Keratinocyte (primary cell): Measurements from ENCODE around the gene AQP5. TPM values are rescaled to one million over a fixed set of nuclear protein-coding genes. Genes with fewer than 3 reads are reported as not detected.

Experiments used
- DNase-seq: peaks from one replicate; pipeline ENCODE4 v3.0.0-alpha.2; 2011; ENCODE audit warnings: low read depth, missing footprints, low spot score
- FAIRE-seq: peaks from 2 replicates; lab custom pipeline; 2011; peaks lifted over from hg19 to GRCh38; lab: Jason Lieb, UNC
- H2AFZ ChIP-seq: 2 replicates; pipeline ENCODE4 v1.6.0; 2012; ENCODE audit warnings: low read length, control low read depth, inconsistent platforms; ENCODE audit not compliant: control insufficient read depth
- H3K27ac ChIP-seq: 2 replicates; pipeline ENCODE4 v1.5.1; 2011; ENCODE audit warnings: low read length; ENCODE audit not compliant: control insufficient read depth, insufficient read depth
- H3K27me3 ChIP-seq: 3 replicates; pipeline ENCODE4 v1.6.0; 2011; ENCODE audit warnings: low read length; ENCODE audit not compliant: control insufficient read depth, insufficient read depth; ENCODE audit errors: extremely low read depth
- H3K36me3 ChIP-seq, 2 experiments: 2 replicates in 1 of 2; 3 replicates in 1 of 2; pipeline ENCODE4 v1.5.1; 2011; ENCODE audit warnings: low read length in 2 of 2, mild to moderate bottlenecking in 1 of 2; ENCODE audit not compliant: control insufficient read depth in 2 of 2, insufficient read depth in 2 of 2; ENCODE audit errors: extremely low read depth in 1 of 2
- H3K4me1 ChIP-seq: 3 replicates; pipeline ENCODE4 v1.5.1; 2011; ENCODE audit warnings: low read length; ENCODE audit not compliant: control insufficient read depth, insufficient read depth; ENCODE audit errors: extremely low read depth
- H3K4me2 ChIP-seq: 3 replicates; pipeline ENCODE4 v1.6.0; 2011; ENCODE audit warnings: low read depth, low read length; ENCODE audit not compliant: control insufficient read depth, insufficient read depth; ENCODE audit errors: extremely low read depth
- H3K4me3 ChIP-seq, 3 experiments: fragments of 200-600 bp in 1 of 3; sonication (generic) in 1 of 3; 2 replicates in 2 of 3; 3 replicates in 1 of 3; pipeline ENCODE4 v1.5.1; 2011 to 2016; ENCODE audit warnings: low read length in 3 of 3, mild to moderate bottlenecking in 3 of 3, control low read depth in 2 of 3, inconsistent platforms in 1 of 3, low read depth in 1 of 3, mixed read lengths in 1 of 3, mixed run types in 1 of 3, moderate library complexity in 1 of 3; ENCODE audit not compliant: control insufficient read depth in 2 of 3, insufficient read depth in 2 of 3; ENCODE audit errors: extremely low read depth in 1 of 3
- H3K79me2 ChIP-seq: 2 replicates; pipeline ENCODE4 v1.6.0; 2012; ENCODE audit warnings: low read length; ENCODE audit not compliant: control insufficient read depth, insufficient read depth
- H3K9ac ChIP-seq: 3 replicates; pipeline ENCODE4 v1.6.0; 2011; ENCODE audit warnings: low read length; ENCODE audit not compliant: control insufficient read depth, insufficient read depth; ENCODE audit errors: extremely low read depth
- H3K9me1 ChIP-seq: 3 replicates; pipeline ENCODE4 v1.6.0; 2011; ENCODE audit warnings: low read length; ENCODE audit not compliant: control insufficient read depth, insufficient read depth; ENCODE audit errors: extremely low read depth
- H3K9me3 ChIP-seq: 2 replicates; pipeline ENCODE4 v1.5.1; 2012; ENCODE audit warnings: low read depth, low read length; ENCODE audit not compliant: control insufficient read depth
- H4K20me1 ChIP-seq: 3 replicates; pipeline ENCODE4 v1.6.0; 2011; ENCODE audit warnings: low read length; ENCODE audit not compliant: control insufficient read depth, insufficient read depth; ENCODE audit errors: extremely low read depth
- CTCF ChIP-seq, 3 experiments: IDR thresholded peaks in 1 of 3; conservative IDR thresholded peaks in 1 of 3; optimal IDR thresholded peaks in 1 of 3; 2 replicates in 2 of 3; 3 replicates in 1 of 3; pipeline versions ENCODE3 to v1.5.1; 2011; ENCODE audit warnings: low read length in 3 of 3, mild to moderate bottlenecking in 3 of 3, moderate library complexity in 2 of 3, control low read depth in 1 of 3, inconsistent platforms in 1 of 3; ENCODE audit not compliant: insufficient read depth in 2 of 3; ENCODE audit errors: extremely low read depth in 1 of 3
- EZH2 ChIP-seq: IDR thresholded peaks from one replicate; pipeline ENCODE4 v1.6.1; 2012; ENCODE audit warnings: inconsistent platforms, mild to moderate bottlenecking, low read length, moderate library complexity
- dilution Hi-C: fragments of 300-500 bp; cut with MboI; formaldehyde crosslinking; loops from one replicate; pipeline ENCODE4 v1.7.0; 2020; ENCODE audit warnings: low sequenced_read_pairs; ENCODE audit not compliant: extremely low pct_ligation_motif_present
- polyA plus RNA-seq, 5 experiments: library from polyadenylated mRNA; depleted of rRNA in 3 of 5; stranded (reverse) in 3 of 5; stranded (forward) in 1 of 5; unstranded in 1 of 5; fragments of >200 nt; gene quantifications; 1 replicate in 1 of 5; 2 replicates in 3 of 5; 3 replicates in 1 of 5; pipeline versions ENCODE4 v1.2.1 to v1.2.3, GENCODE V29; 2011 to 2012; ENCODE audit warnings: missing spikeins in 2 of 5, low read depth in 1 of 5, low replicate concordance in 1 of 5

The AQP5 gene
- polyA plus RNA-seq, 1 donor (not counting 4 experiments of a cell fraction or from before 2014, with no cell fraction given): not detected

GRCh38 chr12:49968471-49968870 lies 6.8 kb downstream of the AQP5 start:
- Histone ChIP-seq H3K9me1 (no peaks in the 10 kb centered on the region), H3K4me3 (no peak overlapping the region), H3K9me3 (no peaks in the 10 kb centered on the region), H3K27ac (no peak overlapping the region), H3K27me3 (peaks cover 28% of the 10 kb centered on the region), H3K4me2 (no peak overlapping the region), H3K79me2 (no peaks in the 10 kb centered on the region), H3K36me3 (no peaks in the 10 kb centered on the region), H3K9ac (no peak overlapping the region), H2AFZ (no peak overlapping the region), H4K20me1 (no peaks in the 10 kb centered on the region), H3K4me1 (peaks cover 22% of the 10 kb centered on the region)
- no peak for DNase-seq
- TF ChIP-seq EZH2 (no peak), CTCF (optimal IDR thresholded peaks at IDR 0.05 in 1 of 3, IDR thresholded peaks at IDR 0.05 in 1 of 3, conservative IDR thresholded peaks at IDR 0.05 in 1 of 3; ENCODE audit: extremely low read depth in 1 of 3, insufficient read depth in 2 of 3, low read length in 3 of 3) (no peak)
- dilution Hi-C loops: no loop called here
- no peak for FAIRE-seq

- no peaks in the 10 kb centered on the region for H3K9me1 ChIP-seq
- peaks cover 22% of the 10 kb centered on the region for H3K4me1 ChIP-seq
- H3K27ac ChIP-seq: no peak overlapping the region
- TF ChIP-seq EZH2: no peak
- no peak for TF ChIP-seq CTCF (optimal IDR thresholded peaks at IDR 0.05 in 1 of 3, IDR thresholded peaks at IDR 0.05 in 1 of 3, conservative IDR thresholded peaks at IDR 0.05 in 1 of 3; ENCODE audit: extremely low read depth in 1 of 3, insufficient read depth in 2 of 3, low read length in 3 of 3)
- H3K27me3 ChIP-seq: peaks cover 22% of the 10 kb centered on the region
- no peak overlapping the region for H2AFZ ChIP-seq
- no peak overlapping the region for H3K4me2 ChIP-seq
- DNase-seq (no peak), FAIRE-seq (no peak)
- H3K4me3 ChIP-seq: no peak overlapping the region
- H3K9me3 ChIP-seq: no peaks in the 10 kb centered on the region
- no peak overlapping the region for H3K9ac ChIP-seq
- H3K79me2 ChIP-seq: no peaks in the 10 kb centered on the region
- H3K36me3 ChIP-seq: no peaks in the 10 kb centered on the region
- H4K20me1 ChIP-seq: no peaks in the 10 kb centered on the region
- dilution Hi-C loops: no loop called here
These were observed 7.4 kb downstream of the AQP5 start for GRCh38 chr12:49969027-49969426.
